Small intestine (tissue), 7 donors: ENCODE measurements around the gene HELZ. TPM values are rescaled to one million over a fixed set of nuclear protein-coding genes. Genes with fewer than 3 reads are reported as not detected.

Experiments used
- DNase-seq, 2 donors: peaks; one replicate each; pipeline versions ENCODE4 v3.0.0 to v3.0.0-alpha.2; 2013
- FAIRE-seq: peaks from 2 replicates; lab custom pipeline; 2012; peaks lifted over from hg19 to GRCh38; lab: Jason Lieb, UNC
- H3K27ac ChIP-seq, 3 donors: one replicate each; pipeline ENCODE4 v1.5.1; 2013; ENCODE audit warnings: low read length in 2 of 3, mild to moderate bottlenecking in 2 of 3, control low read depth in 1 of 3, inconsistent platforms in 1 of 3, low read depth in 1 of 3, moderate library complexity in 1 of 3
- H3K27me3 ChIP-seq, 3 donors: one replicate each; pipeline ENCODE4 v1.6.1; 2013; ENCODE audit warnings: low read length in 3 of 3, inconsistent platforms in 1 of 3; ENCODE audit not compliant: control insufficient read depth in 3 of 3, insufficient read depth in 3 of 3
- H3K36me3 ChIP-seq, 3 donors: one replicate each; pipeline ENCODE4 v1.6.1; 2013; ENCODE audit warnings: low read length in 3 of 3, inconsistent platforms in 1 of 3, low read depth in 1 of 3, mild to moderate bottlenecking in 1 of 3, moderate library complexity in 1 of 3; ENCODE audit not compliant: control insufficient read depth in 3 of 3, insufficient read depth in 2 of 3
- H3K4me1 ChIP-seq, 3 donors: one replicate each; pipeline ENCODE4 v1.6.1; 2013; ENCODE audit warnings: low read length in 2 of 3, inconsistent platforms in 1 of 3, low read depth in 1 of 3, mild to moderate bottlenecking in 1 of 3, moderate library complexity in 1 of 3; ENCODE audit not compliant: control insufficient read depth in 3 of 3, insufficient read depth in 2 of 3
- H3K4me3 ChIP-seq, 3 donors: one replicate each; pipeline ENCODE4 v1.5.1; 2013; ENCODE audit warnings: low read length in 3 of 3, control low read depth in 1 of 3, inconsistent platforms in 1 of 3, low read depth in 1 of 3, mild to moderate bottlenecking in 1 of 3, moderate library complexity in 1 of 3
- H3K9me3 ChIP-seq, 2 donors: one replicate each; pipeline ENCODE4 v1.6.1; 2013; ENCODE audit warnings: low read depth in 1 of 2, low read length in 1 of 2; ENCODE audit not compliant: control insufficient read depth in 2 of 2, insufficient read depth in 1 of 2
- WGBS, 3 donors: extraction: QIAGEN DNeasy Blood & Tissue Kit; methylation state at CpG; one replicate each; pipeline ENCODE4 v1.1.7; 2013; 5-methylcytosine and 5-hydroxymethylcytosine counted together
- polyA plus RNA-seq, 4 donors: library from polyadenylated mRNA; stranded (reverse) in 3 of 4; unstranded in 1 of 4; fragments of 200-250 nt in 3 of 4; fragments of 120-200 nt in 1 of 4; gene quantifications; one replicate each; pipeline versions ENCODE4 v1.2.1 to v1.2.3, GENCODE V29; 2013
- donor health status: healthy with polysubstance abuse.
- donor health status: control.
- donor health status: control.
- donor health status: Bipolar disorder and iron deficiency.
- donor health status: healthy.

HELZ gene
- polyA plus RNA-seq, 4 donors, result 2.7 to 27.3 (median 3.6) TPM

DNA sequence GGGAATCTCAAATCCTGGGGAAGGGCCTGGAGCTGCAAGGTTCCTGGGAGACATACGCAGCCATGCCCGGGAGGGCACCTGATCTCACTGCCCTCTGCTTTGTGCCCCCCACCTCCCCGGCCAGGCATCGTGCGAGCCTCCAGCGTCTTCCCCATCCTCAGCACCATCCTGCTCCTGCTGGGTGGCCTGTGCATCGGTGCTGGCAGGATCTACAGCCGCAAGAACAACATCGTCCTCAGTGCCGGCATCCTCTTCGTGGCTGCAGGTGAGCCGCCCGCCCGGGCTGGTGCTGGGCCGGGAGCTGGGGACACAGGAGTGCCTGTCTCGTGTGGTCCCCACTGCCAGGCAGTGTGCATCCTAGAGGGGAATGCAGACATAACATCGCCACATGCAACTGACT, 220.3 kb downstream of the HELZ start:
- H3K27ac ChIP-seq, result no peak overlapping the region
- H3K4me3 ChIP-seq, result no peak overlapping the region
- no peak for FAIRE-seq
- no peaks in the 10 kb centered on the region for H3K27me3 ChIP-seq
- no peaks in the 10 kb centered on the region for H3K36me3 ChIP-seq
- WGBS, 3 donors, result 75 to 90% (median 84%) methylated on average over 17 of the region's 17 CpGs
- no peaks in the 10 kb centered on the region for H3K9me3 ChIP-seq
- H3K4me1 ChIP-seq, result no peaks in the 10 kb centered on the region
- DNase-seq, result no peak

DNA sequence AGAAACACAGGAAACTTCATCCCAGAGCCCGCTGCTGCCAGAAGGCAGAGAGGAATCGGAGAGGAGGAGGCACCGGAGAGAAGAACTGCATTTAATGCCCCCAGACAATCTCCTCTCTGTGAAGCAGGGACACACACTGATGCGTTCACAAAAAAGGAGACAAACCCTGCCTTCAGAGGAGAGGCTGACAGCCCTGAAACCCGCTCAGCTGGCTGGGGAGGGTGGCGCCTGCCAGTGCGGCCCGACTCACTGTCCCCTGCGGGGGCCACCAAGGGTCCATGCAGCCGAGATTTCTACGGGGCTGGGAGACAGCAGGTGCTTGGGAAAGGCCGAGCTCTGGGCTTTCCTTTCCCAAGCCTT, 222.6 kb downstream of the HELZ start:
- Histone ChIP-seq H3K36me3 (no peaks in the 10 kb centered on the region), H3K4me1 (no peaks in the 10 kb centered on the region), H3K9me3 (no peaks in the 10 kb centered on the region), H3K4me3 (no peak overlapping the region), H3K27me3 (no peaks in the 10 kb centered on the region), H3K27ac (no peak overlapping the region)
- DNase-seq (no peak), FAIRE-seq (no peak)
- 81 to 89% (median 84%) methylated on average over 12 of the region's 12 CpGs for WGBS, 3 donors

DNA sequence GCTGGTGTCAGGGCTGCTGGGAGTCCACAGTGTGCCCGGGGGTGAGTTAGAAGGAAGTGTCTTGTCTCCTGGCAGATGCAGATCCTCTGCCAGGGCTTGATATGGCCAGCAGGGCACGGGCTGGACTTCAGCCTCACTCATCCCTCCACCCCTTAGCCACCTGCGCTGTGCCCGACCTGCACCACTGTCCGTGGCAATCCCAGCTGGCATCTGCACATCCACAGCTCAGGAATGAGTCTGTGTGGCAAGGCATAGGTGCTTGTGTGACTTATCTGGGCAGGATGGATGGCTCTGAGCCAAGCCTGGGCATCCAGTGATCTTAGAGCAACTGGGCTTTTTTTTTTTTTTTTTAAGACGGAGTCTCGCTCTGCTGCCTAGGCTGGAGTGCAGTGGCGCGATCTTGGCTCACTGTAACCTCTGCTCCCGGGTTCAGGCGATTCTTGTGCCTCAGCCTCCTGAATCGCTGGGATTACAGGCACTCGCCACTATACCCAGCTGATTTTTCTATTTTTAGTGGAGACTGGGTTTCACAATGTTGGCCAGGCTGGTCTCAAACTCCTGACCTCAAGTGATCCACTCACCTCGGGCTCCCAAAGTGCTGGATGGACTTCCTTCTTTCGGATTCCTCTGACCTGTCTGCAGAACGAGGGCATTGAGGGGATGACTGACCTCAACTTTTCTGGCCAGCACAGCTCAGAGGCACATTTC, 223.1 kb downstream of the HELZ start:
- Histone ChIP-seq H3K36me3 (no peaks in the 10 kb centered on the region), H3K27ac (no peak overlapping the region), H3K4me1 (no peaks in the 10 kb centered on the region), H3K27me3 (no peaks in the 10 kb centered on the region), H3K4me3 (no peak overlapping the region), H3K9me3 (no peaks in the 10 kb centered on the region)
- 64 to 75% (median 72%) methylated on average over 15 to 16 of the region's 16 CpGs for WGBS, 3 donors
- no peak for FAIRE-seq
- DNase-seq, result peak in 1 of 2 donors; percentile 19

DNA sequence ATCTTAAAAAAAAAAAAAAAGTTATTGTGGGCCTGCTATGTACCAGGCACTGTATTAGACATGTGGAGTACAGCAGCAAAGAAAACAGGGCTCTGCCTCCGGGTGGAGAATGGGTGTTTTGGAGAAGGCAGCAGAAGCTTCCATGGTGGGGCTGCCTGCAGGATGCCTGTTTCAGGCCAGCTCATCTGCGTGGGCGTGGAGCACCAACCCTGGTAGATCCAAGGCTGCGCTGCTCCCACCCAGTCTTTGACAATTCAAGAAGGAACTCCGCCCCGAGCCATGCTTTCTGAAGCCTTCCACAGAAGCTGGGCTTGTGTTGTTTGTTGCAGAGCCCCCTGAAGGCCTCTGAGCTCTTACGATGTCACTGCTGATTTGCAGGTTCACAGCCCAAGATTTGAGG, 223.8 kb downstream of the HELZ start:
- DNase-seq, result no peak
- WGBS, 3 donors, result 92 to 98% (median 92%) methylated on average over 6 to 7 of the region's 7 CpGs
- no peak overlapping the region for H3K4me3 ChIP-seq
- no peak overlapping the region for H3K27ac ChIP-seq
- FAIRE-seq, result no peak
- no peaks in the 10 kb centered on the region for H3K36me3 ChIP-seq
- no peaks in the 10 kb centered on the region for H3K9me3 ChIP-seq
- H3K27me3 ChIP-seq, result no peaks in the 10 kb centered on the region
- H3K4me1 ChIP-seq, result no peaks in the 10 kb centered on the region

Other genes starting within 250 kb of the HELZ start
- gene CACNG1, start 200.6 kb downstream of the HELZ start, polyA plus RNA-seq, result under 1 TPM in 1 of 4 donors, not detected in 3; 0.66 TPM
- 10 to 100 TPM; 12.5 to 31.7 (median 16.7) TPM for gene PSMD12, start 121.4 kb upstream of the HELZ start, polyA plus RNA-seq
- 10 to 100 TPM in 1 of 4 donors, 1 to 10 TPM in 2, under 1 TPM in 1; 0.67 to 11.7 (median 3.4) TPM for gene PITPNC1, start 132.1 kb upstream of the HELZ start, polyA plus RNA-seq